Measurements from ENCODE around the gene ARL16. TPM values are rescaled to one million over a fixed set of nuclear protein-coding genes. Genes with fewer than 3 reads are reported as not detected.

Gene ARL16
- total and polyA plus RNA-seq, 4 experiments from 2014 or later = 25.3 to 45.5 (median 26.8) TPM

GRCh38 chr17:81691608-81692007 is 8.0 kb upstream of the ARL16 start:
- no peak overlapping the region for H3K27ac Mint-ChIP-seq
- ChIA-PET CTCF (ENCODE audit: partially characterized antibody) (no interaction called here), POLR2A (ENCODE audit: partially characterized antibody) (interaction anchor here (1.6 kb wide), 1 partner anchor 12 kb away, joined by 3 read pairs; the partner anchor contains the start of gene MRPL12)
- no peak overlapping the region for H3K4me3 ChIP-seq (ENCODE audit: low read length in 2 of 2)
- H3K4me1 ChIP-seq (ENCODE audit: insufficient read depth, low read length) = no peaks in the 10 kb centered on the region
- peaks cover 0 to 14% (median 3%) of the 10 kb centered on the region in 4 donors for H3K4me1 Mint-ChIP-seq
- peaks cover 69% of the 10 kb centered on the region for H3K36me3 ChIP-seq (ENCODE audit: insufficient read depth, low read length)
- intact Hi-C loops (cut with micrococcal nuclease) = no loop called here
- H3K9me3 Mint-ChIP-seq = no peaks in the 10 kb centered on the region
- no peak overlapping the region for H3K4me3 Mint-ChIP-seq
- peaks cover 19 to 47% of the 10 kb centered on the region in 2 donors for H3K36me3 Mint-ChIP-seq
- H3K27ac ChIP-seq (ENCODE audit: low read depth, low read length) = no peak overlapping the region
- no peaks in the 10 kb centered on the region for H3K27me3 Mint-ChIP-seq
- DNase-seq = no peak
- no peaks in the 10 kb centered on the region for H3K27me3 ChIP-seq (ENCODE audit: insufficient read depth, low read length)
- H3K9me3 ChIP-seq (ENCODE audit: control insufficient read depth in 1 of 2, low read length in 2 of 2) = no peaks in the 10 kb centered on the region

GRCh38 chr17:81691196-81691595 is 7.6 kb upstream of the ARL16 start:
- H3K27me3 ChIP-seq (ENCODE audit: insufficient read depth, low read length) = no peaks in the 10 kb centered on the region
- POLR2A ChIA-PET (ENCODE audit: partially characterized antibody) = interaction anchor here (1.6 kb wide), 1 partner anchor 12 kb away, joined by 3 read pairs; the partner anchor contains the start of gene MRPL12
- no peak overlapping the region for H3K27ac ChIP-seq (ENCODE audit: low read depth, low read length)
- Mint-ChIP-seq H3K36me3 (peaks cover 21 to 49% of the 10 kb centered on the region in 2 donors), H3K4me1 (peaks cover 0 to 16% (median 5%) of the 10 kb centered on the region in 4 donors), H3K4me3 (no peak overlapping the region), H3K27me3 (no peaks in the 10 kb centered on the region), H3K9me3 (no peaks in the 10 kb centered on the region), H3K27ac (no peak overlapping the region)
- DNase-seq = no peak
- H3K36me3 ChIP-seq (ENCODE audit: insufficient read depth, low read length) = peaks cover 72% of the 10 kb centered on the region
- intact Hi-C loops (cut with micrococcal nuclease) = no loop called here
- peaks cover 3% of the 10 kb centered on the region for H3K4me1 ChIP-seq (ENCODE audit: insufficient read depth, low read length)
- no peaks in the 10 kb centered on the region for H3K9me3 ChIP-seq (ENCODE audit: control insufficient read depth in 1 of 2, low read length in 2 of 2)
- no peak overlapping the region for H3K4me3 ChIP-seq (ENCODE audit: low read length in 2 of 2)
- CTCF ChIA-PET (ENCODE audit: partially characterized antibody) = no interaction called here

GRCh38 chr17:81690549-81690948 is 7.0 kb upstream of the ARL16 start:
- no peaks in the 10 kb centered on the region for H3K27me3 Mint-ChIP-seq
- CTCF ChIA-PET (ENCODE audit: partially characterized antibody) = no interaction called here
- peaks cover 1 to 22% (median 8%) of the 10 kb centered on the region in 4 donors for H3K4me1 Mint-ChIP-seq

GRCh38 chr17:81690066-81690465 is 6.5 kb upstream of the ARL16 start:
- peaks cover 76% of the 10 kb centered on the region for H3K36me3 ChIP-seq (ENCODE audit: insufficient read depth, low read length)
- H3K9me3 ChIP-seq (ENCODE audit: control insufficient read depth in 1 of 2, low read length in 2 of 2) = no peaks in the 10 kb centered on the region
- intact Hi-C loops (cut with micrococcal nuclease) = no loop called here
- Mint-ChIP-seq H3K4me1 (peaks cover 6 to 27% (median 10%) of the 10 kb centered on the region in 4 donors), H3K36me3 (peaks cover 22 to 48% of the 10 kb centered on the region in 2 donors), H3K27me3 (no peaks in the 10 kb centered on the region), H3K9me3 (no peaks in the 10 kb centered on the region), H3K27ac (peak overlapping the region in 1 of 7 donors; percentile 42), H3K4me3 (no peak overlapping the region)
- DNase-seq = no peak
- peaks cover 15% of the 10 kb centered on the region for H3K4me1 ChIP-seq (ENCODE audit: insufficient read depth, low read length)
- no peaks in the 10 kb centered on the region for H3K27me3 ChIP-seq (ENCODE audit: insufficient read depth, low read length)
- H3K4me3 ChIP-seq (ENCODE audit: low read length in 2 of 2) = no peak overlapping the region
- ChIA-PET POLR2A (ENCODE audit: partially characterized antibody) (interaction anchor here (1.6 kb wide), 1 partner anchor 13 kb away, joined by 3 read pairs; the partner anchor contains the start of gene MRPL12), CTCF (ENCODE audit: partially characterized antibody) (no interaction called here)
- no peak overlapping the region for H3K27ac ChIP-seq (ENCODE audit: low read depth, low read length)

More at GRCh38 chr17:81690549-81690948, 7.0 kb upstream of the ARL16 start:
- peaks cover 22 to 48% of the 10 kb centered on the region in 2 donors for H3K36me3 Mint-ChIP-seq
- intact Hi-C loops (cut with micrococcal nuclease) = no loop called here
- no peak overlapping the region for H3K27ac ChIP-seq (ENCODE audit: low read depth, low read length)
- H3K9me3 Mint-ChIP-seq = no peaks in the 10 kb centered on the region
- no peak overlapping the region for H3K4me3 Mint-ChIP-seq
- no peaks in the 10 kb centered on the region for H3K9me3 ChIP-seq (ENCODE audit: control insufficient read depth in 1 of 2, low read length in 2 of 2)
- peaks cover 10% of the 10 kb centered on the region for H3K4me1 ChIP-seq (ENCODE audit: insufficient read depth, low read length)
- H3K27me3 ChIP-seq (ENCODE audit: insufficient read depth, low read length) = no peaks in the 10 kb centered on the region
- POLR2A ChIA-PET (ENCODE audit: partially characterized antibody) = interaction anchor here (1.6 kb wide), 1 partner anchor 13 kb away, joined by 3 read pairs; the partner anchor contains the start of gene MRPL12
- H3K27ac Mint-ChIP-seq = no peak overlapping the region
- no peak for DNase-seq
- no peak overlapping the region for H3K4me3 ChIP-seq (ENCODE audit: low read length in 2 of 2)
- peaks cover 79% of the 10 kb centered on the region for H3K36me3 ChIP-seq (ENCODE audit: insufficient read depth, low read length)

GRCh38 chr17:81688616-81689015 is 5.0 kb upstream of the ARL16 start:
- H3K27me3 ChIP-seq (ENCODE audit: insufficient read depth, low read length) = no peaks in the 10 kb centered on the region
- CTCF ChIA-PET (ENCODE audit: partially characterized antibody) = no interaction called here
- H3K9me3 Mint-ChIP-seq = peaks cover 0 to 2% (median 0%) of the 10 kb centered on the region in 8 donors
- H3K36me3 Mint-ChIP-seq = peaks cover 22 to 55% of the 10 kb centered on the region in 2 donors
- intact Hi-C loops (cut with micrococcal nuclease) = no loop called here
- peaks cover 15 to 39% (median 18%) of the 10 kb centered on the region in 4 donors for H3K4me1 Mint-ChIP-seq
- H3K4me3 ChIP-seq (ENCODE audit: low read length in 2 of 2) = no peak overlapping the region
- DNase-seq = no peak
- POLR2A ChIA-PET (ENCODE audit: partially characterized antibody) = no interaction called here
- H3K27ac Mint-ChIP-seq = peak overlapping the region in 2 of 7 donors; percentile 17 to 68
- H3K4me1 ChIP-seq (ENCODE audit: insufficient read depth, low read length) = peaks cover 23% of the 10 kb centered on the region
- no peaks in the 10 kb centered on the region for H3K27me3 Mint-ChIP-seq
- no peak overlapping the region for H3K4me3 Mint-ChIP-seq
- H3K27ac ChIP-seq (ENCODE audit: low read depth, low read length) = no peak overlapping the region
- no peaks in the 10 kb centered on the region for H3K9me3 ChIP-seq (ENCODE audit: control insufficient read depth in 1 of 2, low read length in 2 of 2)
- H3K36me3 ChIP-seq (ENCODE audit: insufficient read depth, low read length) = peaks cover 63% of the 10 kb centered on the region

- intact Hi-C loops (cut with micrococcal nuclease) = no loop called here
- Mint-ChIP-seq H3K4me3 (peak overlapping the region in 1 of 8 donors; percentile 39), H3K9me3 (peaks cover 0 to 3% (median 0%) of the 10 kb centered on the region in 8 donors), H3K4me1 (peaks cover 16 to 44% (median 22%) of the 10 kb centered on the region in 4 donors), H3K36me3 (peaks cover 22 to 57% of the 10 kb centered on the region in 2 donors), H3K27me3 (no peaks in the 10 kb centered on the region), H3K27ac (peak overlapping the region in 3 of 7 donors; percentile 35 to 60 (median 60))
- peaks cover 25% of the 10 kb centered on the region for H3K4me1 ChIP-seq (ENCODE audit: insufficient read depth, low read length)
- H3K4me3 ChIP-seq (ENCODE audit: low read length in 2 of 2) = no peak overlapping the region
- no peak for DNase-seq
- no peak overlapping the region for H3K27ac ChIP-seq (ENCODE audit: low read depth, low read length)
- no peaks in the 10 kb centered on the region for H3K9me3 ChIP-seq (ENCODE audit: control insufficient read depth in 1 of 2, low read length in 2 of 2)
- CTCF ChIA-PET (ENCODE audit: partially characterized antibody) = interaction anchor here (0.9 kb wide), 1 partner anchor 12 kb away, joined by 3 read pairs; no protein-coding TSS in a partner anchor
- POLR2A ChIA-PET (ENCODE audit: partially characterized antibody) = interaction anchor here (1.0 kb wide), 1 partner anchor 8 kb away, joined by 4 read pairs; no protein-coding TSS in a partner anchor
- peaks cover 62% of the 10 kb centered on the region for H3K36me3 ChIP-seq (ENCODE audit: insufficient read depth, low read length)
- H3K27me3 ChIP-seq (ENCODE audit: insufficient read depth, low read length) = no peaks in the 10 kb centered on the region
These were observed 4.4 kb upstream of the ARL16 start for GRCh38 chr17:81687770-81688541.

- peaks cover 31% of the 10 kb centered on the region for H3K4me1 ChIP-seq (ENCODE audit: insufficient read depth, low read length)
- no peaks in the 10 kb centered on the region for H3K9me3 ChIP-seq (ENCODE audit: control insufficient read depth in 1 of 2, low read length in 2 of 2)
- Mint-ChIP-seq H3K4me1 (peaks cover 20 to 56% (median 27%) of the 10 kb centered on the region in 4 donors), H3K4me3 (peak overlapping the region in 1 of 8 donors; percentile 42), H3K27me3 (no peaks in the 10 kb centered on the region), H3K9me3 (peaks cover 0 to 3% (median 0%) of the 10 kb centered on the region in 8 donors), H3K36me3 (peaks cover 14 to 52% of the 10 kb centered on the region in 2 donors), H3K27ac (peak overlapping the region in 3 of 7 donors; percentile 22 to 74 (median 30))
- CTCF ChIA-PET (ENCODE audit: partially characterized antibody) = no interaction called here
- intact Hi-C loops (cut with micrococcal nuclease) = no loop called here
- H3K36me3 ChIP-seq (ENCODE audit: insufficient read depth, low read length) = peaks cover 55% of the 10 kb centered on the region
- H3K27me3 ChIP-seq (ENCODE audit: insufficient read depth, low read length) = no peaks in the 10 kb centered on the region
- no peak for DNase-seq
- POLR2A ChIA-PET (ENCODE audit: partially characterized antibody) = no interaction called here
- H3K27ac ChIP-seq (ENCODE audit: low read depth, low read length) = no peak overlapping the region
- H3K4me3 ChIP-seq (ENCODE audit: low read length in 2 of 2) = no peak overlapping the region
These were observed 3.0 kb upstream of the ARL16 start for GRCh38 chr17:81686614-81687013.

All from CD4-positive, alpha-beta memory T cell (primary cell).